ENCODE results near the gene KCNQ1. TPM values are rescaled to one million over a fixed set of nuclear protein-coding genes. Genes with fewer than 3 reads are reported as not detected.

KCNQ1 gene
- total RNA-seq, 1 experiment from 2014 or later = 2.5 TPM

DNA sequence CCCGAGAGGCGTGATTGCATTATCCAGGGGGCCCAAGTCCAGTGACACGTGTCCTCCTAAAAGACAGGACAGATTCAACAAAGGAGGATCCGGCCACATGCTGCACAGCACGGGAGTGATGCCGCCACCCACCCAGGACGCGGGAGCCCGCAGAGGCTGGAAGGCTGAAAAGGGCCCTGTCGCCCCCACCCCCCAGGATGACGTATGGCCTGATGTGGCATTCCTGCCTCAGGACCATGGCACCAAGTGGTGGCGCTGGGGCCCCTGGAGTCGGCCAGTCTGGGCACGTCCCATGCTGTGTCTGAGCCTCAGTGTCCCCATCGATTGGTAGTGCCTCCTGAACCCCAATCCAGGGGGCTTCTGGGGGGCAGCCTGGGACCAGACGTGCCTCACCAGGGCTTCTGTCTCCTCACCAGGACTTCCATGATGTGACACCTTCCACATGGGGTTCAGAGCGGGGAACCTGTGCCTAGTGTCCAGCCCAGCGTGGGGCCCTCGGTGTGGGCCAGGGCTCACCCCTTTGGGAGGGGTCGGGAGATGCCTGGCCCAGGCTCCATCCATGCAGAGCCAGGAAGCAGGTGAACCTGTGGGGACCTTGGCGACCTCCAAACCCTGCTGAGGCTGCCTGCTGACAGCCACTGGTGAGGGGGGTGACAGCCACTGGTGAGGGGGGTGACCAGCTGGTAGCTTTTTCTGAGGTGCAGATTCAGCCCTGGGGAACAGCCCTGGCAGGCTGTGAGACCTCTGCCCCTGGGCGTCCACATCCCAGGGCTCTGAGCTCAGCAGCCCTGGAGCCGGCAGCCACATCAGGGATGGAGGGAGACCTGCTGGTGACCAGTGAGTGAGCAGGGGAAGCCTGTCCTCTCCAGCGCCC is 75.3 kb downstream of the KCNQ1 start (continued):
- TF ChIP-seq MXD4 (CRISPR knock-in tag; IDR thresholded peaks at IDR 0.05; ENCODE audit: borderline replicate concordance) (no peak), KAT7 (CRISPR knock-in tag; IDR thresholded peaks at IDR 0.05; ENCODE audit: borderline replicate concordance) (no peak)

DNA sequence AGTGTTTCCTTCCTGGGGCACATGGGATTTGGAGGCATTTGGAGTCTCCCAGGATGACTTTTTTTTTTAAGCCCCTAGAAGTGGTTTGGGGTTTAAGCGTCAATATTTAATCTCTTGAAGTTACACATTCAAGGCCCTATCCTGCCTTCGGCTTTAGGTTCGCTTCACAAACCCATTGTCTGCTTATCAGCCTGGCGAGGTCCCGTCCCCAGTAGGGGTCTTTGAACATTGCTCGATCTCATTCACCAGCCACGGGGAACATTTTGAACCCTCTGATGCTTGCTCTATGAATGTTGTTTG is 75.9 kb downstream of the KCNQ1 start:
- no peak overlapping the region for H3K27ac Mint-ChIP-seq
- peaks cover 42% of the 10 kb centered on the region for H3K27me3 Mint-ChIP-seq (ENCODE audit: low read depth)
- CTCF ChIA-PET = interaction anchor here (2.3 kb wide), 1 partner anchor 11 kb away, joined by 7 read pairs; no protein-coding TSS in a partner anchor

DNA sequence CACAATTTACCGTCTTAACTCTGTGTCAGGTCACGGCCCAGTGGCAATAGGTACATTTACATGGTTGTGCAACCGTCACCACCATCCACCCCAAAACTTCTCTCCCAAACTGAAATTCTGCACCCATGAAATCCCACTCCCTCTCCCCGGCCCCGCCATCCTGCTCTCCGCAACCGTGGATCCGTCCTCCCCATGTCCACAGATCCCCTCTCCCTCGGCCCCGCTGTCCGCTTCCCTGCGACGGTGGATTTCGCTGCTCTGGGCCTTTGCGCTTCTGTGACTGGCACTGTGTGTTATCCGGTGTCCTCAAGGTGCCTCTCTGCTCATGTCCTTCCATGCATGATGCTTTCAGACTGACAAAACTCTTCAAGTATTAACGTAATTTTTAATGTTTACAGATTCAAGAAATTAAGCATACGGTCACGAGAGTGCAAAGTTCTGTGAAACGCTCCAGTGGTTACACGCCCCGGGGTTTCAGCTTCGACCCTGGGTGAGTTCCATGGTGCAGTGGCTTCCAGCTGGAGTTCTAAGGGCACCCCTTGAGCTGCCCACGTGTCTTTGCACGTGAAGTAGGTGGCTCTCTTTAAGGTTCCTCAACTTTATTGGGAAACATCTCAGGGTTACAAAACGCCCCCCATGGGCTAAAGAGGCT is 76.4 kb downstream of the KCNQ1 start:
- H3K4me3 Mint-ChIP-seq = no peak overlapping the region
- no peaks in the 10 kb centered on the region for H3K9me3 Mint-ChIP-seq
- H3K4me1 Mint-ChIP-seq = no peaks in the 10 kb centered on the region
- H3K36me3 Mint-ChIP-seq = no peaks in the 10 kb centered on the region
- TF ChIP-seq GRHL2 (CRISPR knock-in tag; IDR thresholded peaks at IDR 0.05; ENCODE audit: insufficient replicate concordance, severe bottlenecking) (no peak), OVOL2 (CRISPR knock-in tag; IDR thresholded peaks at IDR 0.05; ENCODE audit: borderline replicate concordance) (no peak), SMAD4 (CRISPR knock-in tag; IDR thresholded peaks at IDR 0.05) (no peak), MYBL2 (CRISPR knock-in tag; IDR thresholded peaks at IDR 0.05) (no peak), RORB (CRISPR knock-in tag; IDR thresholded peaks at IDR 0.05) (no peak), CREM (CRISPR knock-in tag; IDR thresholded peaks at IDR 0.05) (no peak), ZBTB21 (CRISPR knock-in tag; IDR thresholded peaks at IDR 0.05; ENCODE audit: borderline replicate concordance) (no peak), ZNF396 (CRISPR knock-in tag; IDR thresholded peaks at IDR 0.05; ENCODE audit: borderline replicate concordance) (no peak), CBFB (CRISPR knock-in tag; IDR thresholded peaks at IDR 0.05; ENCODE audit: low read depth) (no peak)
- TF ChIP-seq, protein P1, sequence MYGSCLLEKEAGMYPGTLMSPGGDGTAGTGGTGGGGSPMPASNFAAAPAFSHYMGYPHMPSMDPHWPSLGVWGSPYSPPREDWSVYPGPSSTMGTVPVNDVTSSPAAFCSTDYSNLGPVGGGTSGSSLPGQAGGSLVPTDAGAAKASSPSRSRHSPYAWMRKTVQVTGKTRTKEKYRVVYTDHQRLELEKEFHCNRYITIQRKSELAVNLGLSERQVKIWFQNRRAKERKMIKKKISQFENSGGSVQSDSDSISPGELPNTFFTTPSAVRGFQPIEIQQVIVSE (CRISPR knock-in tag; IDR thresholded peaks at IDR 0.05; ENCODE audit: borderline replicate concordance) = no peak
- TF ChIP-seq, protein P2, sequence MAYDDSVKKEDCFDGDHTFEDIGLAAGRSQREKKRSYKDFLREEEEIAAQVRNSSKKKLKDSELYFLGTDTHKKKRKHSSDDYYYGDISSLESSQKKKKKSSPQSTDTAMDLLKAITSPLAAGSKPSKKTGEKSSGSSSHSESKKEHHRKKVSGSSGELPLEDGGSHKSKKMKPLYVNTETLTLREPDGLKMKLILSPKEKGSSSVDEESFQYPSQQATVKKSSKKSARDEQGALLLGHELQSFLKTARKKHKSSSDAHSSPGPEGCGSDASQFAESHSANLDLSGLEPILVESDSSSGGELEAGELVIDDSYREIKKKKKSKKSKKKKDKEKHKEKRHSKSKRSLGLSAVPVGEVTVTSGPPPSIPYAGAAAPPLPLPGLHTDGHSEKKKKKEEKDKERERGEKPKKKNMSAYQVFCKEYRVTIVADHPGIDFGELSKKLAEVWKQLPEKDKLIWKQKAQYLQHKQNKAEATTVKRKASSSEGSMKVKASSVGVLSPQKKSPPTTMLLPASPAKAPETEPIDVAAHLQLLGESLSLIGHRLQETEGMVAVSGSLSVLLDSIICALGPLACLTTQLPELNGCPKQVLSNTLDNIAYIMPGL (CRISPR knock-in tag; IDR thresholded peaks at IDR 0.05) = no peak
- TF ChIP-seq, protein P3, sequence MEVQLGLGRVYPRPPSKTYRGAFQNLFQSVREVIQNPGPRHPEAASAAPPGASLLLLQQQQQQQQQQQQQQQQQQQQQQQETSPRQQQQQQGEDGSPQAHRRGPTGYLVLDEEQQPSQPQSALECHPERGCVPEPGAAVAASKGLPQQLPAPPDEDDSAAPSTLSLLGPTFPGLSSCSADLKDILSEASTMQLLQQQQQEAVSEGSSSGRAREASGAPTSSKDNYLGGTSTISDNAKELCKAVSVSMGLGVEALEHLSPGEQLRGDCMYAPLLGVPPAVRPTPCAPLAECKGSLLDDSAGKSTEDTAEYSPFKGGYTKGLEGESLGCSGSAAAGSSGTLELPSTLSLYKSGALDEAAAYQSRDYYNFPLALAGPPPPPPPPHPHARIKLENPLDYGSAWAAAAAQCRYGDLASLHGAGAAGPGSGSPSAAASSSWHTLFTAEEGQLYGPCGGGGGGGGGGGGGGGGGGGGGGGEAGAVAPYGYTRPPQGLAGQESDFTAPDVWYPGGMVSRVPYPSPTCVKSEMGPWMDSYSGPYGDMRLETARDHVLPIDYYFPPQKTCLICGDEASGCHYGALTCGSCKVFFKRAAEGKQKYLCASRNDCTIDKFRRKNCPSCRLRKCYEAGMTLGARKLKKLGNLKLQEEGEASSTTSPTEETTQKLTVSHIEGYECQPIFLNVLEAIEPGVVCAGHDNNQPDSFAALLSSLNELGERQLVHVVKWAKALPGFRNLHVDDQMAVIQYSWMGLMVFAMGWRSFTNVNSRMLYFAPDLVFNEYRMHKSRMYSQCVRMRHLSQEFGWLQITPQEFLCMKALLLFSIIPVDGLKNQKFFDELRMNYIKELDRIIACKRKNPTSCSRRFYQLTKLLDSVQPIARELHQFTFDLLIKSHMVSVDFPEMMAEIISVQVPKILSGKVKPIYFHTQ (CRISPR knock-in tag; IDR thresholded peaks at IDR 0.05) = no peak
- ChIA-PET POLR2A (no interaction called here), CTCF (interaction anchor here (2.3 kb wide), 1 partner anchor 10 kb away, joined by 7 read pairs; no protein-coding TSS in a partner anchor)
- H3K27ac Mint-ChIP-seq = no peak overlapping the region
- no peak for ATAC-seq
- DNase-seq (ENCODE audit: low spot score) = peak; percentile 7
- H3K27me3 Mint-ChIP-seq (ENCODE audit: low read depth) = peaks cover 44% of the 10 kb centered on the region

More for the DNA sequence above, 75.9 kb downstream of the KCNQ1 start:
- TF ChIP-seq ZNF423 (CRISPR knock-in tag; IDR thresholded peaks at IDR 0.05) (no peak), SMAD3 (CRISPR knock-in tag; IDR thresholded peaks at IDR 0.05; ENCODE audit: borderline replicate concordance) (no peak), NFE2L1 (CRISPR knock-in tag; IDR thresholded peaks at IDR 0.05) (no peak), PRRX2 (CRISPR knock-in tag; IDR thresholded peaks at IDR 0.05) (no peak), JUN (CRISPR knock-in tag; IDR thresholded peaks at IDR 0.05) (no peak), SMAD4 (CRISPR knock-in tag; IDR thresholded peaks at IDR 0.05) (no peak), MXD4 (CRISPR knock-in tag; IDR thresholded peaks at IDR 0.05; ENCODE audit: borderline replicate concordance) (no peak), NR3C1 (CRISPR knock-in tag; conservative IDR thresholded peaks at IDR 0.05; ENCODE audit: low read depth) (no peak), ZNF396 (CRISPR knock-in tag; IDR thresholded peaks at IDR 0.05; ENCODE audit: borderline replicate concordance) (no peak), SP1 (CRISPR knock-in tag; conservative IDR thresholded peaks at IDR 0.05) (no peak), ZNF232 (CRISPR knock-in tag; IDR thresholded peaks at IDR 0.05) (no peak), IRF2 (CRISPR knock-in tag; IDR thresholded peaks at IDR 0.05; ENCODE audit: borderline replicate concordance, low read depth) (no peak)
- TF ChIP-seq, protein P4, sequence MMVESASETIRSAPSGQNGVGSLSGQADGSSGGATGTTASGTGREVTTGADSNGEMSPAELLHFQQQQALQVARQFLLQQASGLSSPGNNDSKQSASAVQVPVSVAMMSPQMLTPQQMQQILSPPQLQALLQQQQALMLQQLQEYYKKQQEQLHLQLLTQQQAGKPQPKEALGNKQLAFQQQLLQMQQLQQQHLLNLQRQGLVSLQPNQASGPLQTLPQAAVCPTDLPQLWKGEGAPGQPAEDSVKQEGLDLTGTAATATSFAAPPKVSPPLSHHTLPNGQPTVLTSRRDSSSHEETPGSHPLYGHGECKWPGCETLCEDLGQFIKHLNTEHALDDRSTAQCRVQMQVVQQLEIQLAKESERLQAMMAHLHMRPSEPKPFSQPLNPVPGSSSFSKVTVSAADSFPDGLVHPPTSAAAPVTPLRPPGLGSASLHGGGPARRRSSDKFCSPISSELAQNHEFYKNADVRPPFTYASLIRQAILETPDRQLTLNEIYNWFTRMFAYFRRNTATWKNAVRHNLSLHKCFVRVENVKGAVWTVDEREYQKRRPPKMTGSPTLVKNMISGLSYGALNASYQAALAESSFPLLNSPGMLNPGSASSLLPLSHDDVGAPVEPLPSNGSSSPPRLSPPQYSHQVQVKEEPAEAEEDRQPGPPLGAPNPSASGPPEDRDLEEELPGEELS (CRISPR knock-in tag; IDR thresholded peaks at IDR 0.05) = no peak
- TF ChIP-seq, protein P5, sequence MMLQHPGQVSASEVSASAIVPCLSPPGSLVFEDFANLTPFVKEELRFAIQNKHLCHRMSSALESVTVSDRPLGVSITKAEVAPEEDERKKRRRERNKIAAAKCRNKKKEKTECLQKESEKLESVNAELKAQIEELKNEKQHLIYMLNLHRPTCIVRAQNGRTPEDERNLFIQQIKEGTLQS (CRISPR knock-in tag; conservative IDR thresholded peaks at IDR 0.05) = no peak
- H3K36me3 Mint-ChIP-seq = no peaks in the 10 kb centered on the region
- DNase-seq (ENCODE audit: low spot score) = peak; percentile 1
- POLR2A ChIA-PET = no interaction called here
- H3K4me3 Mint-ChIP-seq = no peak overlapping the region
- ATAC-seq = no peak
- H3K4me1 Mint-ChIP-seq = no peaks in the 10 kb centered on the region
- H3K9me3 Mint-ChIP-seq = no peaks in the 10 kb centered on the region

Data from WTC11 (cell line).